ENCODE measurements around the gene UBXN11. TPM values are rescaled to one million over a fixed set of nuclear protein-coding genes. Genes with fewer than 3 reads are reported as not detected.

UBXN11 gene
- total and polyA plus RNA-seq, 2 of the 13 experiments (the other 11 are each of a cell fraction or from before 2014, with no cell fraction given), result 9.3 to 10.4 TPM

- no peak for TF ChIP-seq ARID4A (CRISPR knock-in tag; IDR thresholded peaks at IDR 0.05; ENCODE audit: borderline replicate concordance)
- no peak for TF ChIP-seq KAT2B (IDR thresholded peaks at IDR 0.05; ENCODE audit: borderline replicate concordance, low read depth, low read length)
- no peak for TF ChIP-seq MNT (IDR thresholded peaks at IDR 0.05)
- TF ChIP-seq KAT8 (CRISPR knock-in tag; IDR thresholded peaks at IDR 0.05), result no peak
- TF ChIP-seq ZBTB21 (CRISPR knock-in tag; IDR thresholded peaks at IDR 0.05), result peak; percentile 28; the same call in 1 of the 2 replicates
- 0 out of 2 replicates have a peak, but pooled peaks have one; percentile 23 for TF ChIP-seq ZBTB7B (CRISPR knock-in tag; IDR thresholded peaks at IDR 0.05)
- no peak for TF ChIP-seq NONO (IDR thresholded peaks at IDR 0.05)
- peak; percentile 16; the same call in 1 of the 2 replicates for TF ChIP-seq NONO (CRISPR knock-in tag; conservative IDR thresholded peaks at IDR 0.05)
- no peak for TF ChIP-seq CHCHD3 (CRISPR knock-in tag; IDR thresholded peaks at IDR 0.05)
- no peak for TF ChIP-seq DDIT3 (CRISPR knock-in tag; IDR thresholded peaks at IDR 0.05)
- no peak for TF ChIP-seq ZNF256 (CRISPR knock-in tag; conservative IDR thresholded peaks at IDR 0.05)
- TF ChIP-seq CBX5 (CRISPR knock-in tag; IDR thresholded peaks at IDR 0.05; ENCODE audit: borderline replicate concordance), result no peak; the same call in 1 of the 2 replicates
- peak; percentile 88 for TF ChIP-seq ATF7 (IDR thresholded peaks at IDR 0.05)
- TF ChIP-seq ATF7 (CRISPR knock-in tag; IDR thresholded peaks at IDR 0.05), result peak; percentile 97
- no peak for TF ChIP-seq TP53 (CRISPR knock-in tag; conservative IDR thresholded peaks at IDR 0.05)
- peak; percentile 73; the same call in 1 of the 2 replicates for TF ChIP-seq MYC (CRISPR knock-in tag; IDR thresholded peaks at IDR 0.05; ENCODE audit: borderline replicate concordance)
- TF ChIP-seq NFIB (CRISPR knock-in tag; IDR thresholded peaks at IDR 0.05; ENCODE audit: borderline replicate concordance), result no peak
- TF ChIP-seq ZNF687 (CRISPR knock-in tag; IDR thresholded peaks at IDR 0.05), result peak; percentile 76
Measured at GRCh38 chr1:26351590-26352337, 45.3 kb upstream of the UBXN11 start (continued).
